ENCODE measurements around the gene NVL. TPM values are rescaled to one million over a fixed set of nuclear protein-coding genes. Genes with fewer than 3 reads are reported as not detected.

The NVL gene
- total RNA-seq, 2 donors from 2014 or later: 42.4 TPM

DNA sequence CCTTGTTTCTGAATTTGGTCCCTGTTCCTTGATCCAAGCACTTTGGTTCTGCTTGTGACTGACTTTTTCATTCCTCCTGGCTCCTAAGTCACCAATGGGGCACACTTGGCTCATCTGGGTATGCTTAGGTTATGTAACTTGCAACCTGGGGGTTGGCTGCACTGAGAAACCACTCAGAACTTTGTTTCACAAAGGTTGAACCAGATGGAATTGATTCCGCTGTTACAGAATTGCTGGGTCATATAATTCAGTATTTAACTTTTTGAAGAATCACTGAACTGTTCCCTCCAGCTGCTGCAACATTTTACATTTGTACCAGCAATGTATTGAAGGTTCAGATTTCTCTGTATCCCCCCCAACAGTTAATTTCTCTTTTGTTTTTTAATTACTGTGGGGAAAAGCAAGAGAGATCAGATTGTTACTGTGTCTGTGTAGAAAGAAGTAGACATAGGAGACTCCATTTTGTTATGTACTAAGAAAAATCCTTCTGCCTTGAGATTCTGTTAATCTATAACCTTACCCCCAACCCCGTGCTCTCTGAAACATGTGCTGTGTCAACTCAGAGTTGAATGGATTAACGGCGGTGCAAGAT, 9.6 kb upstream of the NVL start:
- H3K4me1 ChIP-seq (ENCODE audit: control insufficient read depth, insufficient read depth, low read length): peaks cover 8% of the 10 kb centered on the region
- TF ChIP-seq, protein P1, sequence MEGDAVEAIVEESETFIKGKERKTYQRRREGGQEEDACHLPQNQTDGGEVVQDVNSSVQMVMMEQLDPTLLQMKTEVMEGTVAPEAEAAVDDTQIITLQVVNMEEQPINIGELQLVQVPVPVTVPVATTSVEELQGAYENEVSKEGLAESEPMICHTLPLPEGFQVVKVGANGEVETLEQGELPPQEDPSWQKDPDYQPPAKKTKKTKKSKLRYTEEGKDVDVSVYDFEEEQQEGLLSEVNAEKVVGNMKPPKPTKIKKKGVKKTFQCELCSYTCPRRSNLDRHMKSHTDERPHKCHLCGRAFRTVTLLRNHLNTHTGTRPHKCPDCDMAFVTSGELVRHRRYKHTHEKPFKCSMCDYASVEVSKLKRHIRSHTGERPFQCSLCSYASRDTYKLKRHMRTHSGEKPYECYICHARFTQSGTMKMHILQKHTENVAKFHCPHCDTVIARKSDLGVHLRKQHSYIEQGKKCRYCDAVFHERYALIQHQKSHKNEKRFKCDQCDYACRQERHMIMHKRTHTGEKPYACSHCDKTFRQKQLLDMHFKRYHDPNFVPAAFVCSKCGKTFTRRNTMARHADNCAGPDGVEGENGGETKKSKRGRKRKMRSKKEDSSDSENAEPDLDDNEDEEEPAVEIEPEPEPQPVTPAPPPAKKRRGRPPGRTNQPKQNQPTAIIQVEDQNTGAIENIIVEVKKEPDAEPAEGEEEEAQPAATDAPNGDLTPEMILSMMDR (conservative IDR thresholded peaks at IDR 0.05): no peak
- no peaks in the 10 kb centered on the region for H3K36me3 ChIP-seq (ENCODE audit: control insufficient read depth, insufficient read depth, low read length)
- 91% methylated on average over 1 of the region's 4 CpGs; no CpG with 5 or more reads in 1 of the 2 experiments for WGBS, 2 experiments (ENCODE audit: insufficient coverage in 1 of 2, insufficient read length in 1 of 2)
- peaks cover 5% of the 10 kb centered on the region for H3K4me1 Mint-ChIP-seq
- DNase-seq: no peak
- peaks cover 3% of the 10 kb centered on the region for H3K27me3 Mint-ChIP-seq (ENCODE audit: insufficient read depth)
- peaks cover 32% of the 10 kb centered on the region for H3K9me3 Mint-ChIP-seq
- no peak overlapping the region for H3K27ac ChIP-seq (ENCODE audit: low read depth, low read length)
- peak overlapping the region; percentile 25 for H3K4me3 ChIP-seq (ENCODE audit: low read length)
- H3K27me3 ChIP-seq (ENCODE audit: control insufficient read depth, insufficient read depth, low read length, poor library complexity, severe bottlenecking): no peaks in the 10 kb centered on the region
- peaks cover 1% of the 10 kb centered on the region for H3K36me3 Mint-ChIP-seq (ENCODE audit: low read depth)
- no peak overlapping the region for H3K4me3 Mint-ChIP-seq
- H3K9me3 ChIP-seq (ENCODE audit: control insufficient read depth, low read length): peaks cover 27% of the 10 kb centered on the region
- no peak overlapping the region for H3K9ac ChIP-seq (ENCODE audit: extremely low read depth, low read length, poor library complexity, severe bottlenecking)
- peak overlapping the region; percentile 87 for H3K27ac Mint-ChIP-seq

DNA sequence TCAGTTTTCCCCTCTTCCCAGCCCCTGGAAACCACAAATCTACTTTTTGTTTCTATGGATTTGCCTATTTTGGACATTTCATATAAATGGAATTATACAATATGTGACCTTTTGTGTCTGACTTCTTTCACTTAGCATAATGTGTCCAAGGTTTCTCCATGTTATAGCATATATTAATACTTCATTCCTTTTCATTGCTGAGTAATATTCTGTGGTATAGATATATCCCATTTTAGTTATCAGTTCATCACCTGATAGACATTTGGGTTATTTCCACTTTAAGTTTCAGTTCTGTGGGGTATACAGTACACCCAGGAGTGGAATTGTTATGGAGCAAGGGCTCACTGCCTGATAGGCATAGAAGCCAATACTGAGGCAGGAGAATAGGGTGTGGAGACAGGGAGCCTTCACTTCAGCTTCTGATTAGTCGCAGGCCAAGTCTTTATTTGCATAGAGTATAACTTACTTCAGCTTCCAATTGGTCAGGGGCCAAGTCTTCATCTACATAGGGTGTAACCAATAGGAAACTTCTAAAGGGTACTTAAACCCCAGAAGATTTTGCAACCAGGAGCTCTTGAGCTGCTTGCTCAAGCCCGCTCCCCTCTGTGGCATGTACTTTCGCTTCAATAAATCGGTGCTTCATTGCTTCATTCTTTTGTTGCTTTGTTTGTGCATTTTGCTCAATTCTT, 8.3 kb upstream of the NVL start:
- TF ChIP-seq, protein P1 (conservative IDR thresholded peaks at IDR 0.05): no peak
- Histone ChIP-seq H3K4me1 (ENCODE audit: control insufficient read depth, insufficient read depth, low read length) (peaks cover 8% of the 10 kb centered on the region), H3K36me3 (ENCODE audit: control insufficient read depth, insufficient read depth, low read length) (no peaks in the 10 kb centered on the region), H3K4me3 (ENCODE audit: low read length) (no peak overlapping the region), H3K27ac (ENCODE audit: low read depth, low read length) (no peak overlapping the region), H3K9ac (ENCODE audit: extremely low read depth, low read length, poor library complexity, severe bottlenecking) (no peak overlapping the region), H3K27me3 (ENCODE audit: control insufficient read depth, insufficient read depth, low read length, poor library complexity, severe bottlenecking) (no peaks in the 10 kb centered on the region), H3K9me3 (ENCODE audit: control insufficient read depth, low read length) (peaks cover 14% of the 10 kb centered on the region)
- H3K9me3 Mint-ChIP-seq: peaks cover 19% of the 10 kb centered on the region
- WGBS, 2 experiments (ENCODE audit: insufficient coverage in 1 of 2, insufficient read length in 1 of 2): 73 to 74% methylated on average over 4 of the region's 4 CpGs
- peaks cover 1% of the 10 kb centered on the region for H3K36me3 Mint-ChIP-seq (ENCODE audit: low read depth)
- no peak overlapping the region for H3K4me3 Mint-ChIP-seq
- H3K4me1 Mint-ChIP-seq: peaks cover 5% of the 10 kb centered on the region
- no peak overlapping the region for H3K27ac Mint-ChIP-seq
- peaks cover 3% of the 10 kb centered on the region for H3K27me3 Mint-ChIP-seq (ENCODE audit: insufficient read depth)
- no peak for DNase-seq

DNA sequence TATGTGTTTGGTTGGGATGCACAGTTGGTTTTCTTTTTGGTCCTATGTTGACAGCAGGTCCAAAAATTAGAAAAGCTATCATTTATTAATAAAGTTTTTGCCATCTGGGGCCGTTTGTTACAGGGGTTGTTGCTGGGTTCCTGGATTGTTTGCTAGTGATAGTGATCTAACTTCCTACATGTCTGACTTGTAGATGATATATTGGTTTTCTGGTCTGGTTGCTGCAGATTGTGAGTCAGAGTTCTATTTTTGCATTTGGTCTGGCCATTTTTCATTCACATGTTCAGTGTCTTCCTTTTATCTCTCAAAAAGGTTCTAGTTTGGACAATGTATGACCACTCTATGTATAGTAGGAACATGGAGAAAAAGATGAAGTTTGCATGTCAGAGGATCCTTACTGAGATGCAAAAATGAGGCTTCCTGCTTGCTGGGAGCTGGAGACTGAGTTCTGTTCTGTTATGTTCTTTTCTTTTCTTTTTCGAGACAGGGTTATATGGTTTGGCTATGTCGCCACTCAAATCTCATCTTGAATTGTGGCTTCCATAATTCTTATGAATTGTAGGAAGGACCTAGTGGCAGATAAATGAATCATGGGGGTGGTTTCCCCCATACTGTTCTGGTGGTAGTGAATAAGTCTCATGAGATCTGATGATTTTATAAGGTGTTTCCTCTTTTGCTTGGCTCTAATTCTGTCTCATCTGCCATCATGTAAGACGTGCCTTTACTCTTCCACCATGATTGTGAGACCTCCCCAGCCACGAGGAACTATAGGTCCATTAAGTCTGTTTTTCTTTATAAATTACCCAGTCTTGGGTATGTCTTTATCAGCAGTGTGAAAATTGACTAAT, 4.2 kb upstream of the NVL start:
- no peak overlapping the region for H3K27ac ChIP-seq (ENCODE audit: low read depth, low read length)

More for the DNA sequence above, 4.2 kb upstream of the NVL start:
- no peaks in the 10 kb centered on the region for H3K36me3 Mint-ChIP-seq (ENCODE audit: low read depth)
- no peak overlapping the region for H3K4me3 ChIP-seq (ENCODE audit: low read length)
- no peaks in the 10 kb centered on the region for H3K9me3 Mint-ChIP-seq
- TF ChIP-seq, protein P1 (conservative IDR thresholded peaks at IDR 0.05): no peak
- H3K27ac Mint-ChIP-seq: no peak overlapping the region
- WGBS, 2 experiments (ENCODE audit: insufficient coverage in 1 of 2, insufficient read length in 1 of 2): 63 to 81% methylated on average over 3 to 5 of the region's 5 CpGs
- H3K9me3 ChIP-seq (ENCODE audit: control insufficient read depth, low read length): no peaks in the 10 kb centered on the region
- no peaks in the 10 kb centered on the region for H3K36me3 ChIP-seq (ENCODE audit: control insufficient read depth, insufficient read depth, low read length)
- H3K4me1 ChIP-seq (ENCODE audit: control insufficient read depth, insufficient read depth, low read length): no peaks in the 10 kb centered on the region
- no peaks in the 10 kb centered on the region for H3K27me3 Mint-ChIP-seq (ENCODE audit: insufficient read depth)
- peak; percentile 5 for DNase-seq
- H3K4me3 Mint-ChIP-seq: no peak overlapping the region
- H3K27me3 ChIP-seq (ENCODE audit: control insufficient read depth, insufficient read depth, low read length, poor library complexity, severe bottlenecking): no peaks in the 10 kb centered on the region
- no peak overlapping the region for H3K9ac ChIP-seq (ENCODE audit: extremely low read depth, low read length, poor library complexity, severe bottlenecking)
- peaks cover 6% of the 10 kb centered on the region for H3K4me1 Mint-ChIP-seq

All from endodermal cell (in vitro differentiated cells).